Activated CD4-positive, alpha-beta T cell treated with anti-CD3 and anti-CD28 coated beads, Interleukin-2, Interleukin-6, amounts not matched to agents 100 ng/mL and 50 ng/mL, durations not matched to agents 16 hours and 8 hours (primary cell): ENCODE data around the gene RAET1E.
"Not testable (repeated sequence)": the region's sequence is repeated elsewhere in the genome, so short reads cannot be mapped to it uniquely, and the experiment has no call there.

Experiments
- DNase-seq: peaks from one replicate; pipeline ENCODE4 v3.0.0-alpha.2; 2020

Gene RAET1E, protein sequence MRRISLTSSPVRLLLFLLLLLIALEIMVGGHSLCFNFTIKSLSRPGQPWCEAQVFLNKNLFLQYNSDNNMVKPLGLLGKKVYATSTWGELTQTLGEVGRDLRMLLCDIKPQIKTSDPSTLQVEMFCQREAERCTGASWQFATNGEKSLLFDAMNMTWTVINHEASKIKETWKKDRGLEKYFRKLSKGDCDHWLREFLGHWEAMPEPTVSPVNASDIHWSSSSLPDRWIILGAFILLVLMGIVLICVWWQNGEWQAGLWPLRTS

DNA sequence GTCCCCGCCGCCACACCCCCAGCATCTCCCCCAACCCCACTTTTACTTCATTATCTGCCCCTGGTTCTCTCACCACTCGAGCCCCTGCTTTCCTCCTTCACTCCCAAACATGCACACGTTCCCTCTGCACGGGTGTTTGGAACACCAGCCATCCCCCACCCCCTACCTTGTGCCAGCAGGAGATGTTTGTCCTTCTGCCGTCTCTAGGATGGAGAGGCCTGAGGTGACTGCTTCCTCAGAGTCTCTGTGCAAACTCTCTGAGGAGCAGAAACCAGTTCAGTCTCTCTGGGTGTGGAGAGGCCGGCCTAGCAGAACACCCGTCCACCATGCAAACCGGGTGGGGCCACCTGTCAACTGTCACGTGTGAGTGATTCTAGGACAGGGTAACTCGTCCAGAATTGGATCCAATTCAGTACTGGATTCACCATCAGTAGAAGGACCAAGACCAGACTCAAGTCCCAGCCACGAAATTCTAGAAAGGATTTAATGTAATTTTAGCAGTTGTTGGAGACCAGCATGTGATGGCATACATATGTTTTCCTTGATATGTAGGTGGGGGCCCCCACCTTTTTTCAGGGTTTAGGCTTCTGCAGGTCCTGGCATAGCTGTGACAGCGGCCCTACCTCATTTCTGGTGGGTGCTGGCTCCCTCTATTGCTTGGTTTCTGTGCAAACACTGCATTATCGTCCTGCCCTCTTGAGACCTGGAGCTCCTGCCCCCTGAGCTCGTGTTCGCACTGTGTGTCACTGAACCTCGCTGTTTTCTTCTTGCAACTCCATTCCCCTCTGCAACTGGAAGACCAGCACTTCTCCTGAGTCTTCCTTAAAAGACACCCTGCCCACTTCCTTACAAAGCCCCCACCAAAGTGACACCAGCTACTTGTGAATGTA is at the start of gene RAET1E:
RAET1E (minus strand) TSS at position 259 of the 890 bp plus-strand sequence. CDS start 7,212 bp downstream, outside the sequence.
- DNase-seq = no peak

DNA sequence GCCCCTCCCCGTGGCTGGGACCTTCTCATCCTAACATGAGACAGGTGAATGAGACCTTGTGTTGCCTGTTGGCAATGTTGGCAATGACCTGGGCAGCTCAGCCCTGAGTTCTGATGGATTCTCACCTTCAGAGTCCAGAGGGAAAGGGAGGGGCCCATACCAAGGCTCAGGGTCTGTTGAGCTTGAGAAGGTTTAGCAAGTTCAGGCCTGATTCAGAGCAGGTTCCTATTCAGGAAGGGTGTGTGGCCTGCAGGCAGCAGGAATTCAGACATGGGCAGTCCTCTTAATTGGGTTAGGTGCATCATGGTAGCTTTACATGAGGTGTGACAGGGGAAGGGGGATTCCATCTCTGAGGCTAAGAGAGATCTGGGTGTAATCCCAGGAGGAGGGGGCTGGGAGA is 49.6 kb upstream of the RAET1E start:
- not testable (repeated sequence) for DNase-seq

DNA sequence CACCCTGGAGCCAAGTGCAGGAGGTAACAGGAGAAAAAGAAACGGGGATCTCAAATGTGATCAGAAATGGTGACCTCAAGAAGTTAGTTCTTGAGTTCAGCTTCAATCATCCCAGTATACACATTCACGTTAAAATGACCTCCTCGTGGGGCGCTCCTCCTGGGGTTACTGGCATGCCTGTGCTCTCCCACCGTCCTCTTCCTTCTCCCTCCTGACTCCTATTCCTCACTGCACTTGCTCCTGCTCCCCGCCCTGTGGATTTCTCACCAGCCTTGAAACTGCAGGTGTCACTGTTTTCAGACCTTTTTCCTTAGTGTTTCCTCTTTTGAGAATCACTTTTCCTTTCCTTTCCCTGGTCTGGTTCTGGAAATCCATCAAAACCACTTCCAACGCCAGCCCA is 48.7 kb upstream of the RAET1E start:
- DNase-seq = not testable (repeated sequence)

DNA sequence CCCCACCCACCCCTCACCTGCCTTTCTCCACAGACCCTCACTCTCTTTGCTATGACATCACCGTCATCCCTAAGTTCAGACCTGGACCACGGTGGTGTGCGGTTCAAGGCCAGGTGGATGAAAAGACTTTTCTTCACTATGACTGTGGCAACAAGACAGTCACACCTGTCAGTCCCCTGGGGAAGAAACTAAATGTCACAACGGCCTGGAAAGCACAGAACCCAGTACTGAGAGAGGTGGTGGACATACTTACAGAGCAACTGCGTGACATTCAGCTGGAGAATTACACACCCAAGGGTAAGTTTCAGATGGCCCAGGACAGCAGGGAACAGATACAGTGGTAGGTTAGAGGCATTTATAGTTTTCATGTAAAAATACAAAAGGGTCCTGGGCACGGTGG is 47.4 kb upstream of the RAET1E start:
- DNase-seq = not testable (repeated sequence)

DNA sequence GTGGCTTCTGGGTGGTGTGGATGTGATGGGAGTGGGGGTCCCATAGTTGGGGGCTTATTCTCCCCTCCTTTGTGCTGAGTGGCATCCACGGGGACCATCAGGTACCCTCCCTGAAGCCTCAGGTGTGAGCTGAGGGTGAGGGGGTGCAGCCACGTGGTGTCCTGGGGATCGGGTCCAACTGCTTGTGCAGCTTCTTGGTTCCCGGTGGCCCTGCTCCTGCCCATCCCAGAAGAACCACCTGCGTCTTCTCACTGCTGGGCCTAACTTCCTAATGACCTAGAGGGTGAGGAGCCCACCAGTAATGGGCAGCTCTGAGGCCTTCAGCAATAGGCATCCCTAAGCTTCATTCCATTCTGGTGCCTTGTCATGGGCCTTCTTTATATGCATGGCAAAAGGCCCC is 45.4 kb upstream of the RAET1E start:
- DNase-seq = not testable (repeated sequence)

DNA sequence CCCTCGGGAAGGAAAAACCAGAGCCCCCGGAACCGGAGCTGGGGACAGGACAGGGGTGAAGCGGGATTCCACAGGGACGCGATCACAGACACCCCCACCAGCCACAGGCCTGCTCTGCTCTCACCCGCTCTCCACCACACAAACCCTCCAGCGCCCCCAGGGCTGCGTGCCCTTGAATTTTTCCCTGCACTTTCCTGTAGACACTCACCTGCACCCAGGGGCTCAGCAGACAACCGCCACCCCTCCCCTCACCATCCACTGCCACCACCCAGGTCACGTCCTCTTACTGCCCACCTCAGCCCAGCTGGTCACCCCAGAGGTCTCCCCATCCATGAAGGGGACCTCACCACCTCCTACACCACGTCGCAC is 44.5 kb upstream of the RAET1E start:
- DNase-seq = no peak

DNA sequence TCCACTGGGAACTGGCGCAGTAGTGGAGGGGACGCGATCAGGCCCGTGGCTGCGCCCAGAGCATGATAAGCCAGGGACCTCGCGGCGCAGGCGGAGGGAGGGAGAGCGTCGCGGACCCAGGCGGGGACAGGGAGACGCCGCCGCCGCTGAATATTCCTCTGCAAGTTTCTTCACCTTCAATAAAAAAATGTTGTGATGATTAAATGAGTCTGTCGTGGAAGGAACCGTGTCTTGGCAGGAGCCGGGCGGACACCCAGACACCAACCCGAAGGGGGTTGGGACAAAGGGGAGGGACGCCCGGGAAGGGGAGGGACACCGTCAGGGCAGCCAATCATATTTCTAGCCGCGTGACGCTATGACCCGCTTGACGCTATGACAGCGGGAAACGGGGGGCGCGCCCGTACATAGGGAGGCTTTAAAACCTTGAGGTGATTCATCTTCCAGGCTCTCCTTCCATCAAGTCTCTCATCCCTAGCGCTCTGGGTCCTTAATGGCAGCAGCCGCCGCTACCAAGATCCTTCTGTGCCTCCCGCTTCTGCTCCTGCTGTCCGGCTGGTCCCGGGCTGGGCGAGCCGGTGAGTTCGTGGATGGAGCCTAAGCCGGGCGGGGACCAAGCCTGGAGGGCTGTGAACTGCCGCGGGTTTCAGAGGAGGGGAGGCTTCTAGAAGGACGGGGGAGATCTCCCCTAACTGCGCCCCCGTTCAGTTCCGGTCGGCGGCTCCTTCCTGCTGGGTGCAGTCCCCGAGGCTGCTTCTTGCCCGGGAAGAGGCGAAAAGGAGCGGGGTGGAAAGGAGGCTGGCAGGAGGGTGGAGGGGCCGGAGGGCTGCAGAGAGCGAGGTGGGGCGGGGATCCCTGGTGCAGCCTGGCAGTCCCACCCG is 43.9 kb upstream of the RAET1E start, which contains the start of gene ULBP2:
ULBP2 (plus strand) TSS at position 432 of the 878 bp plus-strand sequence; CDS start at position 491, 59 bp downstream.
- DNase-seq = peak; percentile 88

DNA sequence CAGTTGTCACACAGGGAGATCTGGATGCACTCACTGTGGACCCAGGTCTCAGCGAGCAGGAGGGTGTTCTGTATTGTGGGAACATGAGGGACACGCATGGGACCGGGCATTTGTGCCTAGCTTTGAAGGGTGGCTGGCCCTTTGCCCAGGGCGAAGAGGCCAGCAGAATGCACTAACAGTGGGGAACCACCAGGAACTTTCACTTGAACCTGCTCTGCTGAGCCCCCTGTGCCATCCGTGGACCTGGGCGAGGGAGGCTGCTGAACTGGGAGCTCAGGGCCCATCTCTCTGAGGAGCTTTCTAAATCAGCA is 42.7 kb upstream of the RAET1E start:
- no peak for DNase-seq

DNA sequence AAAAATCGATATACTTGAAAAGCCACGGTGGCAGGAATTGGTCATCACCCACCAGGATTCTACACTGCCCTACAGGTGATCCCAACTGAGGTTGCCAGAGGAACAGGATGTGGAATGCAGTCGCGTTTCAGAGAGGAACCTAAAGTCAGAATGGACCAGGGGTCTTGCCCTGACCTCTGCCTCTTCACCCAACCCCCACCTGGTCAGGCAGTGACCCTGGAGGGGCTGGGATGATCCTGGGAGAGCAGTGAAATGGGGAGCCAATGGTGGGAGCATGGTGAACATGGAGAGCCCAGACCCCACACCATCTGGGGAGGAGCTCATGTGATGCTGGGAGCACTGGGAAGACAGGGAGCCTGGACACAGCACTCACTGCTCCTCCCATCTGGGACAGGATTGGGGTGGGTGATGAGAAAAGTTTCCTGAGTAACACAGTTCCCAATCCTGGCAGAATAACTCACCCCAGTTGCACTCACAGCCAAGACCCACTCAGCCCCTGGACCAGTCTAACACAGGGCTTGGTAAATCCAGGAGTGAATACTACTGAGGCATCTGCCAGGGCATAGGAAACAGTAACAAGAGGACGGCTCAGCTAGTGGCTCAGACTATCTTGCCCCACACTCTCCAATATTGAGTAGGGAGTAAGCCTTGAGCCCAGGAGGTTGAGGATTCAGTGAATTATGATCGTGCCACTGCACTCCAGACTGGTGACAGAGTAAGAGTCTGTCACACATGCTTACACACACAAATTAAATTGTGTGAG is 42.2 kb upstream of the RAET1E start:
- DNase-seq = no peak

DNA sequence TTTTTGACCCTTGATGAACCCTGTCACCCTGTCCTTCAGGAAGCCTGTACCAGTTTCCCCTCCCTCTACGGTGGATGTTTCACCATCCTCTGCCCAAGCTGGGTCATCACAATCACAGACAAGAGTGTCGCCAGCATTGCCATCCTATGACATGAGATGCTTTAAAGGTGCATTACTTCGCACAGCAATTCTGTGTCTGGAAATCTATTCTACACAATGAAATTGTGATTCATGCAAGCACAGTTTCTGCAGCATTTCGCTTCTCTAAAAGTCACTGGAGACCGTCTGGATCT is 41.4 kb upstream of the RAET1E start:
- no peak for DNase-seq

DNA sequence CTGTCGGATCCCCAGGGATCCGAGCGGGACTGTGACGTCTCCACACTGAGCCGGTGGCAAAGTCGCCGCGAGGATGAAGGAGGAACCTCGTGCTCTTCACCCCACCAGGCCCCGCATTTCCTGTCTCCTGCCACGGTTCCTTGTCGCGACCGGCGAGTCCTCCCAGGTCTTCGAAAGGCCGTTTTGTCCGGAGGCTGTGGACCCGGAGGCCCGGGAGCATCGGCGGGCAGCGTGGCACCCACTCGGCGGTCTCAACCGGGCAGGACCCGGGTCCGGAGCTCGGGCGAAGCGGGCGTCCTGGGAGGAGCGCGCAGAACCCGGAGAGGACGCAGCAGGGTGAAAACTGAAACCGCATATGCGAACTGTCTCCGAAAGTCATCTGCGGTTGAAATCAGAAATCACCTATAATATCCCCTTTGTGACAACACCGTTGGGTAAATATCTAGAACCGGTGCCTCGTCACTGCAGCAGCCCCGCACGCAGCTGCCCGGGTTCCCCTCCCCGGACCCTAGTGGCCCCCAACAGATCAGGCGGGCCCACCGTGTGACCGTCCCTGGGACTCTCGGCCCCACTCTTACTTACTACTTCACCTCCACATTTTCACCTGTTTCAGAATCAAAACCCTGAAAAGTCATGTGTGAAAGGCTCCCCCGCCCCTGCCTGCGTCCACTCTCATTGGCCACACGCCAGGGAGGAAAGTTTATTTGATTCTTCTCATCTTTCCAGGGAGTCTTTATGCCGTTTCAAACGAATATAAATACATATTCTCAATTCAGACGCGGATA is 40.9 kb upstream of the RAET1E start:
- peak; percentile 64 for DNase-seq

DNA sequence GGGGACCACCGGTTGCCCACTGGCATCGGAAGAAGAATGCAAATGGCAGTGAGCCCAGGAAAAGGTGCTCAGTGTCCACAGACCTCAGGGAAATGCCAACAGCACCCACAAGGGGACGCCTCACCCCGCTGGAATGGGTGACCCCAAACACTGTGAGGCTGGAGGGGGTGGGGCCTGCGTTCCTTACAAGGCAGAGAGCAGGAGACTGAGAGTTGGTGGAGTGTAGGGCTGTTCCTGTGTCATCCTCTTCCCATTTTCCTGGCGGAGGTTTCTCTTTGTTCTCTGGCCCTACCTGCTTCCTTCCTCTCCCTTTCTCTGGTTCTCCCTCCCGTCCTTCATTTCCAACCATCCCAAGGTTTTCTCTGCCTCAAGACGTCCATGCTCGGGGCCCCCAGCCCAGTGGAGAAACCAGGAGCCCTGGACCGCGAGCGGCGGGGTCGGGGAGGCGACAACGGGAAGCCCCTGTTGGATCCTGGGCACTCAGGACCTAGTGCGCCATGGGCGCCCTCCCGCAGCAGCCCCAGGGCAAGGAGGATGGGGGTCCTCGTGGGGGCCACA is 40.2 kb upstream of the RAET1E start:
- DNase-seq = not testable (repeated sequence)

DNA sequence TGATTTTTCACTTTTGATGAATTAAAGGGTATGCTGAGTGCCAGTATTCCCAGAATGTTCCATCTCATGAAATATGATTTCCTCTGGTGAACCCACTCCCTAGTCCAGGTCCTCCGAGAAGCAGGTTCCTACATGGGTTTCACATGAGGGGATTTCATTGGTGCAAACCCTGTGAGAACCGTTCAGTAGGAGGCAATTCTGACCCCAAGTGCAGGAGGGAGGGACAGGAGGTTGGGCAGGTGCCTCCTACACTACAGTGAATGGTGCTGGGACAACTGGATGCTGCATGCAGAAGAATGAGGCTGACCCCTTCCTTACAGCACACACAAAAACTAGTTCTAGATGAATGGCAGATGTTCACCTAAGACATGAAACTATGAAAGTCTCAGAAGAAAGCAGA is 38.8 kb upstream of the RAET1E start:
- DNase-seq = no peak

DNA sequence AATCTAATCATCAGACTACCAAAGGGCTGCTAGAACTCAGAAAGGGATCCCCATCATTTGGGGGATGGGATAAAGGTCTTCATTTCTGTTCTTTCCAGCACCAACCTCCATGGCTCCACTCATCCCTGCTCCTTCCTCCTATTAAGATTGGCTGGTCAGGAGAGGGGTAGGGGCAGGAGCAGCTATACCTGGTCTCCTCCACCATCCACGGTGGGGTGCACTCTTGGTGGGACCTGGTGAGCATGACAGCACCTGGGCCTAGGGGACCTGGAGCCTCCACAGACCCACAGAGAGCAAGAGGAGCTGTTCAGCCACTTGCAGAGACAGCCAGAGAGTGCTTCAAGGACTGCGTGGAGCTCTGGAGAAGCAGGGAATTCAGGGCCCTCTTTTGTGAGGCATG is 37.8 kb upstream of the RAET1E start:
- DNase-seq = no peak

DNA sequence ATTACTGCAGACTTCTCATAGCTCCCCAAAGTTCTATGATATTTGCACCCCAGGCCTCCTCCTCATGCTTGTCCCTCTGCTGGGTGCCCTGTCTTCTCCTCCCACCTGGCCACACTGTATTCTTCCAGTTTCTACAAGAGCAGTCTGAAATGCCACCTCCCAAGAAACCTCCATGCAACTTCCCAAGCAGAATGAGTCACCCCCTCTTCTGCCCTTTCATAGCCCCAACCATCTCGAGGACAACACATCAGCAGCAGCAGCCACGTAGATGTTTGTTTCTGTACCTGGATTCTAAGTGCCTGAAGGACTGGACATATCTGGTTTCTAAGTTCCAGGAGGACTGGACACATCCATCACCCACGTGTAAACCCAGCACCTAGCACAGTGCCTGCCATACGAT is 37.3 kb upstream of the RAET1E start:
- DNase-seq = no peak

DNA sequence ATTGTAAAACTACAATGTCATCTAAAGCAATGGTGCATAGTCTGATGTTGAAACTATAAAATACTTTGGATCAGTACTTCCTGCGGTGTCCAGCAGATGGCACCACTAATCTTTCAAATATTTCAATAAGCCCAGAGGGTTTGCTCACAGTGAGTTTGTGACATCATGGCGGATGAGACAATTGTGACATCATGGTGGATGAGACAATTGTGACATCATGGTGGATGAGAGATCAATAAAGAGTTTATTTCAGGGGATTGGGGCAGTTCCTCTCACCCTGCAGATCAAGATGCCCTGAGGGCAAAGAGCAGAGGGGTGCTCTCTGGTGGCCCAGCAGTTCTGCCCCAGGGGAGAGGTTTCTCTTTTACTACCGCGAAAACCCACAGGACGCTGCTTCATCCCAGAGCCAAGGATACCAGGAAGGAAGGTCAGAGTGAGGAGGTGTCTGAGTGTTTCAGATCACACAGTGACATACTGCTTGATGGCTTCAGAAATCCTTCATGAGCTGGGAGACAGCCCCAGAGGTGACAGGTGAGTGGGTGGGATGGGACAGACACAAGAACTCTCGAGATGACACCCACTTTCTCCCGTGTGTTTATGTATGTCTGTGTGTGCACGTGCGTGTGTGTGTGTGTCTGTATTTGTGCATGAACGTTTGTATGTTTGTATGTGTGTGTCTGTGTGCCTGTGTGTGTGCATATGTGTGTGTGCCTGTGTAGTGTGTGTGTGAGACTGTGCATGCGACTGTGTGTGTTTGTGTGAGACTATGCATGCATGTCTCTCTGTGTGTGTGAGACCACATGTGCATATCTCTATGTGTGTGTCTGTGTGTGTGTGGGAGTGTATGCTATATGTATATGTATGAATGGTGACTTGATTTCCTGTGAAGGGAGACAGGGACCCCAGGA is 36.6 kb upstream of the RAET1E start:
- peak; percentile 75 for DNase-seq

DNA sequence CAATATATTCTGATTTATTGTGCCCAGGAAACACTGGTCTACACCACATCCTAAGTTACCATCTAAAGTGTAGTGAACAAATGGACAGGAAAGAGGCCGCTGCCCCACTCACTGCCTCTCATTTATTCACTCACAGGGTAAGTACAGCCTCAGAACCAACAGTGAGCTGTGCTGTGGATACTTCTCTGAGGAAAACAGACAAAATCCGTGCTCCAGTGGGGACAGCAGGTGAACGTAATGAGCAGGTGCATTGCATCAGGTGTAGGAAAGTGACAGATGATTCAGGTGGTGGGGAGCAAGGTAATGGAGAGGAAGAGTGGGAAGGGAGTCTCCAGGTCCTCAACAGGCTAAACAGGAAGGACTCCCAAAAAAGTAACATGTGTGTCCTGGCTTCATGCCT is 35.5 kb upstream of the RAET1E start:
- no peak for DNase-seq

DNA sequence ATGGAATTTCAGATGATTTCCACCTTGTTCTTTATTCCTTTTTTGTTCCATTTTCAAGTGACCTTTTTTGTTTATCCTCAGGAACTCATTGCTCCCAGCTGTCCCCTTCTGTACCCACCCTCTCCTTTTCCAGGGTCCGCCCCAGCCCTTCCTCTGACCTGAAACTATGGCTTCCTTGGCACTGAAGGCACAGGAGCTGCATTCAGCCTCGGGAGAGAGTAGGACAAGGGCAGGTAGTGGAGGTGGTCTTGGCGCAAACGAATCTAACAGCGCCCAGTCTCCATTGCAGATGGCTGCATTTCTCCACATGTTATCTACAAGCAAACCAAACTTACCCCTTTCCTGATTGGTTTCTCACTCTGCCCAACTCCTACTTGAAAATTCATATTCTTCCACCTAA is 35.1 kb upstream of the RAET1E start:
- no peak for DNase-seq

DNA sequence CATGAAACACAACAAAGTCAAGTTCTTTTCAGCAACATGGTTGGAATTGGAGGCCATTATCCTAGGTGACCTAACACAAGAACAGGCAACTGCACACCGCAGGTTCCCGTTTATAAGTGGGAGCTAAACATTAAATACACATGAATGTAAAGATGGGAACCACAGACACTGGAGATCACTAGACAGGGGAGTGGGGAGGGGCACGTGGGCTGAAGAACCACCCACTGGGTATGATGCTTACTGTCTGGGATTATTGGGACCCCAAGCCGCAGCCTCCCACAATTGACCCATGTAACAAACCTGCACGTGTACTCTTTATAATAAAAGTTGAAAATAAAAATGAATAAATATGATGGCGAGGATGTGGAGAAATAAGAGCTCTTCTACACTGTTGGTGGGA is 33.6 kb upstream of the RAET1E start:
- no peak for DNase-seq

DNA sequence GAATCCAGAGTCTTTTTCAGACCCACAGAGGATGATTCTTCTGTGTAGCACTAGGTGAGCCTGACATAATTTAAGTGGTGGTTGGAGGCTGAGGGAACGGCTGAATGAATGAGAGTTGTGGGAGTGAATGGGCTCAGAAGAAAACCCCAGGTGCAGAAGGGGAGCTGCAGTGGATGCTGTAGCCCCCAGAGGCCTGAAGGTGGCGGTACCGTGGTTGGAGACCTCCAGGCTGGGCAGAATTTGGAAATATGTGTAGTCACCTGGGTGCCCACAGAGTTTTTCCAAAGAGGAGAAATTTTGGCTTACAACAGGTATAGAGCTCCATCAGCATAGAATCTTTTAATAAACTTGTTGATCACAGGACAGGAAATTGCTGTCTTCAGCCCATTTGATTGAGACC is 31.5 kb upstream of the RAET1E start:
- DNase-seq = no peak

DNA sequence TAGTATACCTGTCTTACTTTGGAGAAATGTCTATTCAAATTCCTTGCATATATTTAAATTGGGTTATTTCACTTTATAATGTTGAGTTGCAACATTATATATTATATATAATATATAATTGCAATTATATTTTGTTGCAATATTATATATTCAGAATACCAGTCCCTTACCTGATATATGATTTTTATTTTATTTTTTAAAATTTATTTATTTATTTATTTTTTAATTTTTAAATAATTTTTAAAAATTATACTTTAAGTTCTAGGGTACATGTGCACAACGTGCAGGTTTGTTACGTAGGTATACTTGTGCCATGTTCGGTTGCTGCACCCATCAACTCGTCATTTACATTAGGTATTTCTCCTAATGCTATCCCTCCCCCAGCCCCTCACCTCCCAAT is 29.1 kb upstream of the RAET1E start:
- not testable (repeated sequence) for DNase-seq
